HFFc6 (cell line): ENCODE measurements around the gene DPYD. TPM values are rescaled to one million over a fixed set of nuclear protein-coding genes. Genes with fewer than 3 reads are reported as not detected.

Experiments used
- DNase-seq: peaks from one replicate; pipeline ENCODE4 v3.0.0-alpha.2; 2018
- H3K27ac Mint-ChIP-seq: 2 replicates; pipeline ENCODE4 v1.8.0; 2020; ENCODE audit warnings: mild to moderate bottlenecking, mixed read lengths
- H3K27me3 Mint-ChIP-seq: 2 replicates; pipeline ENCODE4 v1.8.0; 2021; ENCODE audit warnings: mild to moderate bottlenecking, moderate library complexity, mixed read lengths; ENCODE audit not compliant: insufficient read depth
- H3K36me3 Mint-ChIP-seq: 2 replicates; pipeline ENCODE4 v1.8.0; 2021; ENCODE audit warnings: low read depth, mixed read lengths
- H3K4me1 Mint-ChIP-seq: 2 replicates; pipeline ENCODE4 v1.8.0; 2020; ENCODE audit warnings: low read depth, mixed read lengths
- H3K4me3 Mint-ChIP-seq: 2 replicates; pipeline ENCODE4 v1.8.0; 2020; ENCODE audit warnings: mild to moderate bottlenecking, moderate library complexity, mixed read lengths
- H3K9me3 Mint-ChIP-seq: 2 replicates; pipeline ENCODE4 v1.8.0; 2020; ENCODE audit warnings: mild to moderate bottlenecking, mixed read lengths
- total RNA-seq, 6 experiments: library from RNA; stranded (reverse); fragmentation: NEBNext Ultra II Directional; extraction: Animal tissue kit (Norgen Biotek cat#: 25700); gene quantifications; 2 replicates in 1 of 6; 3 replicates in 5 of 6; pipeline ENCODE4 v1.2.3, GENCODE V29; 2021
- TF ChIP-seq, protein P1 (sequence below): fragments of 200-600 bp; sonication (generic); IDR thresholded peaks from 2 replicates; pipeline ENCODE4 v1.5.0; 2021; ENCODE audit warnings: antibody characterized with exemption, mild to moderate bottlenecking

The DPYD gene
- total RNA-seq, 6 experiments from 2014 or later = 37.0 to 77.8 (median 67.9) TPM

- Mint-ChIP-seq H3K9me3 (no peaks in the 10 kb centered on the region), H3K4me3 (no peak overlapping the region), H3K36me3 (peaks cover 5% of the 10 kb centered on the region; the same call in 1 of the 2 replicates), H3K4me1 (no peaks in the 10 kb centered on the region), H3K27ac (no peak overlapping the region), H3K27me3 (no peaks in the 10 kb centered on the region)
- TF ChIP-seq, protein P1, sequence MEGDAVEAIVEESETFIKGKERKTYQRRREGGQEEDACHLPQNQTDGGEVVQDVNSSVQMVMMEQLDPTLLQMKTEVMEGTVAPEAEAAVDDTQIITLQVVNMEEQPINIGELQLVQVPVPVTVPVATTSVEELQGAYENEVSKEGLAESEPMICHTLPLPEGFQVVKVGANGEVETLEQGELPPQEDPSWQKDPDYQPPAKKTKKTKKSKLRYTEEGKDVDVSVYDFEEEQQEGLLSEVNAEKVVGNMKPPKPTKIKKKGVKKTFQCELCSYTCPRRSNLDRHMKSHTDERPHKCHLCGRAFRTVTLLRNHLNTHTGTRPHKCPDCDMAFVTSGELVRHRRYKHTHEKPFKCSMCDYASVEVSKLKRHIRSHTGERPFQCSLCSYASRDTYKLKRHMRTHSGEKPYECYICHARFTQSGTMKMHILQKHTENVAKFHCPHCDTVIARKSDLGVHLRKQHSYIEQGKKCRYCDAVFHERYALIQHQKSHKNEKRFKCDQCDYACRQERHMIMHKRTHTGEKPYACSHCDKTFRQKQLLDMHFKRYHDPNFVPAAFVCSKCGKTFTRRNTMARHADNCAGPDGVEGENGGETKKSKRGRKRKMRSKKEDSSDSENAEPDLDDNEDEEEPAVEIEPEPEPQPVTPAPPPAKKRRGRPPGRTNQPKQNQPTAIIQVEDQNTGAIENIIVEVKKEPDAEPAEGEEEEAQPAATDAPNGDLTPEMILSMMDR = no peak
- no peak for DNase-seq
Observed at GRCh38 chr1:97824200-97824599, 96.6 kb downstream of the DPYD start.

GRCh38 chr1:97820470-97821188 is 100.2 kb downstream of the DPYD start:
- TF ChIP-seq, protein P1 = peak; percentile 79
- Mint-ChIP-seq H3K4me1 (peaks cover 2% of the 10 kb centered on the region), H3K4me3 (no peak overlapping the region), H3K27ac (no peak overlapping the region), H3K27me3 (no peaks in the 10 kb centered on the region; the same call in 1 of the 2 replicates), H3K9me3 (no peaks in the 10 kb centered on the region), H3K36me3 (peaks cover 5% of the 10 kb centered on the region; the same call in 1 of the 2 replicates)
- DNase-seq = peak; percentile 52

GRCh38 chr1:97816927-97817326 is 103.9 kb downstream of the DPYD start:
- peaks cover 9% of the 10 kb centered on the region; the same call in 1 of the 2 replicates for H3K36me3 Mint-ChIP-seq
- H3K4me1 Mint-ChIP-seq = peaks cover 38% of the 10 kb centered on the region
- no peak overlapping the region for H3K4me3 Mint-ChIP-seq
- no peak for DNase-seq
- no peak overlapping the region for H3K27ac Mint-ChIP-seq
- no peaks in the 10 kb centered on the region; the same call in 1 of the 2 replicates for H3K27me3 Mint-ChIP-seq
- TF ChIP-seq, protein P1 = no peak
- H3K9me3 Mint-ChIP-seq = no peaks in the 10 kb centered on the region

GRCh38 chr1:97814804-97815203 is 106.0 kb downstream of the DPYD start:
- H3K36me3 Mint-ChIP-seq = peaks cover 24% of the 10 kb centered on the region
- H3K9me3 Mint-ChIP-seq = no peaks in the 10 kb centered on the region
- no peak for DNase-seq
- H3K4me1 Mint-ChIP-seq = peaks cover 40% of the 10 kb centered on the region
- TF ChIP-seq, protein P1 = no peak
- peak overlapping the region; percentile 14 for H3K27ac Mint-ChIP-seq
- no peaks in the 10 kb centered on the region; the same call in 1 of the 2 replicates for H3K27me3 Mint-ChIP-seq
- H3K4me3 Mint-ChIP-seq = no peak overlapping the region

- TF ChIP-seq, protein P1 = no peak
- Mint-ChIP-seq H3K27ac (peak overlapping the region; percentile 25), H3K4me1 (peaks cover 40% of the 10 kb centered on the region), H3K4me3 (peak overlapping the region; percentile 4; the same call in 1 of the 2 replicates), H3K27me3 (no peaks in the 10 kb centered on the region; the same call in 1 of the 2 replicates), H3K9me3 (no peaks in the 10 kb centered on the region), H3K36me3 (peaks cover 31% of the 10 kb centered on the region)
- peak; percentile 47 for DNase-seq
Observed at GRCh38 chr1:97814121-97814520, 106.7 kb downstream of the DPYD start.
